K562 (cell line): ENCODE measurements around the gene ACSF3. TPM values are rescaled to one million over a fixed set of nuclear protein-coding genes. Genes with fewer than 3 reads are reported as not detected.

Source experiments
- ATAC-seq: fragments of 200-7000 bp; cut with Tn5 transposase; 3 replicates; pipeline ENCODE4 v1.9.1; 2020; ENCODE audit warnings: moderate library complexity
- BruUV-seq: library from RNA; stranded (reverse); fragments of 400-500 nt; replicated peaks from 2 replicates; lab custom pipeline; 2021; lab: Mats Ljungman, UMichigan
- CTCF ChIA-PET: fragments of 300-600 bp; formaldehyde crosslinking; extraction: SDS; loops from one replicate; lab custom pipeline; 2021; ENCODE audit warnings: low intra/inter-chr PET ratio; lab: Yijun Ruan, JAX
- POLR2A ChIA-PET: fragments of 300-600, 350-650 bp; sonication (Branson Sonifier 250); formaldehyde crosslinking; extraction: SDS; loops from one replicate; lab custom pipeline; 2021; ENCODE audit warnings: antibody characterized with exemption, inconsistent platforms; lab: Yijun Ruan, JAX
- DNase-seq, 4 experiments: peaks; one replicate each; pipeline versions ENCODE4 v3.0.0 to v3.0.0-alpha.2; 2011 to 2018; ENCODE audit warnings: low spot score in 3 of 4, mixed read lengths in 3 of 4; ENCODE audit errors: extremely low read depth in 1 of 4
- FAIRE-seq: peaks from 2 replicates; lab custom pipeline; 2011; peaks lifted over from hg19 to GRCh38; lab: Jason Lieb, UNC
- H2AFZ ChIP-seq: 2 replicates; pipeline ENCODE4 v1.6.0; 2011; ENCODE audit warnings: low read depth, low read length, control low read depth, inconsistent platforms
- H3K27ac ChIP-seq: fragments of 200-600 bp; 3 replicates; pipeline ENCODE4 v1.8.0; 2011; ENCODE audit warnings: low read depth, mild to moderate bottlenecking, control low read depth, inconsistent platforms, low read length, moderate library complexity, mixed read lengths; ENCODE audit errors: extremely low read depth
- H3K27me3 ChIP-seq, 2 experiments: fragments of 300-600 bp in 1 of 2; 2 replicates in 1 of 2; 3 replicates in 1 of 2; pipeline versions ENCODE4 v1.6.0 to v1.8.0; 2011; ENCODE audit warnings: inconsistent platforms in 2 of 2, low read length in 2 of 2, mild to moderate bottlenecking in 1 of 2, mixed read lengths in 1 of 2, moderate library complexity in 1 of 2; ENCODE audit not compliant: control insufficient read depth in 2 of 2, insufficient read depth in 2 of 2
- H3K36me3 ChIP-seq: fragments of 300-600 bp; 3 replicates; pipeline ENCODE4 v1.8.0; 2011; ENCODE audit warnings: mild to moderate bottlenecking, low read length, inconsistent platforms; ENCODE audit not compliant: control insufficient read depth, insufficient read depth
- H3K4me1 ChIP-seq, 2 experiments: fragments of 200-600 bp in 1 of 2; replicated peaks in 1 of 2; 2 replicates in 1 of 2; 3 replicates in 1 of 2; pipeline versions ENCODE4 v1.5.1 to v1.8.0; 2011; ENCODE audit warnings: inconsistent platforms in 2 of 2, low read length in 2 of 2, mild to moderate bottlenecking in 1 of 2, mixed read lengths in 1 of 2, moderate library complexity in 1 of 2; ENCODE audit not compliant: control insufficient read depth in 2 of 2, insufficient read depth in 2 of 2
- H3K4me2 ChIP-seq: 2 replicates; pipeline ENCODE4 v1.6.1; 2011; ENCODE audit warnings: low read length, control low read depth, inconsistent platforms, mixed read lengths; ENCODE audit not compliant: insufficient read depth
- H3K4me3 ChIP-seq: fragments of 200-600 bp; sonication (generic), shearing (Covaris generic); 2 replicates; pipeline ENCODE4 v1.5.1; 2016; ENCODE audit warnings: control low read depth, inconsistent platforms
- H3K79me2 ChIP-seq: fragments of 200-600 bp; 3 replicates; pipeline ENCODE4 v1.8.0; 2011; ENCODE audit warnings: low read length, inconsistent platforms; ENCODE audit not compliant: control insufficient read depth, insufficient read depth
- H3K9ac ChIP-seq, 2 experiments: 2 replicates each; pipeline versions ENCODE4 v1.6.0 to v1.6.1; 2011; ENCODE audit warnings: low read depth in 2 of 2, low read length in 2 of 2, control low read depth in 1 of 2, inconsistent platforms in 1 of 2, mild to moderate bottlenecking in 1 of 2, mixed read lengths in 1 of 2; ENCODE audit not compliant: insufficient read depth in 1 of 2
- H3K9me1 ChIP-seq: one replicate; pipeline ENCODE4 v1.6.0; 2011; ENCODE audit warnings: inconsistent platforms, mild to moderate bottlenecking, low read length, moderate library complexity; ENCODE audit not compliant: control insufficient read depth, insufficient read depth
- H3K9me3 ChIP-seq: replicated peaks from 2 replicates; pipeline ENCODE4 v1.5.1; 2011; ENCODE audit warnings: low read depth, low read length, inconsistent platforms; ENCODE audit not compliant: control insufficient read depth, insufficient read depth
- H4K20me1 ChIP-seq: replicated peaks from 2 replicates; pipeline ENCODE4 v1.6.1; 2011; ENCODE audit warnings: low read length, inconsistent platforms, mixed read lengths; ENCODE audit not compliant: control insufficient read depth, insufficient read depth
- BRF2 ChIP-seq: IDR thresholded peaks from 3 replicates; pipeline ENCODE4 v1.6.1; 2011; ENCODE audit warnings: borderline replicate concordance, mild to moderate bottlenecking; ENCODE audit not compliant: insufficient read length, insufficient read depth
- MAFF ChIP-seq: IDR thresholded peaks from 2 replicates; pipeline ENCODE4 v1.6.1; 2012; ENCODE audit warnings: low read length, improper control_type of control experiment
- MTA1 ChIP-seq: fragments of 450-650 bp; IDR thresholded peaks from 2 replicates; pipeline ENCODE4 v1.6.1; 2017; ENCODE audit warnings: borderline replicate concordance
- NBN ChIP-seq: fragments of 450-650 bp; IDR thresholded peaks from 2 replicates; pipeline ENCODE4 v1.6.1; 2016; ENCODE audit warnings: low read depth, mild to moderate bottlenecking
- SREBF2 ChIP-seq: sonication (generic); formaldehyde crosslinking; IDR thresholded peaks from 2 replicates; pipeline ENCODE4 v1.4.0; 2020; ENCODE audit warnings: mild to moderate bottlenecking, missing genetic modification reagents
- U2AF1 ChIP-seq: fragments of 200-400 bp; formaldehyde crosslinking; optimal IDR thresholded peaks from 2 replicates; pipeline ENCODE3; 2017; ENCODE audit warnings: mild to moderate bottlenecking, low read depth, low read length, moderate library complexity
- VEZF1 ChIP-seq: fragments of 200-800 bp; sonication (Bioruptor generic); IDR thresholded peaks from 2 replicates; pipeline ENCODE4 v1.6.1; 2017; ENCODE audit warnings: missing genetic modification characterization, missing compliant biosample characterization
- ZEB2 ChIP-seq: fragments of 450-650 bp; IDR thresholded peaks from 2 replicates; pipeline ENCODE4 v1.6.1; 2016
- ZNF23 ChIP-seq: fragments of 250-450 bp; sonication (Bioruptor Pico); IDR thresholded peaks from 2 replicates; pipeline ENCODE4 v1.4.0; 2020; ENCODE audit warnings: mild to moderate bottlenecking
- ZNF589 ChIP-seq: fragments of 200-800 bp; sonication (Bioruptor generic); IDR thresholded peaks from 2 replicates; pipeline ENCODE4 v1.6.1; 2016; ENCODE audit warnings: low read depth, missing genetic modification characterization, missing compliant biosample characterization
- ZSCAN29 ChIP-seq: fragments of 450-650 bp; IDR thresholded peaks from 2 replicates; pipeline ENCODE4 v1.6.1; 2017
- WGBS: fragments of 100-300 bp; shearing (Covaris generic); methylation state at CpG from one replicate; pipeline ENCODE4 v1.1.6; 2016; ENCODE audit warnings: low coverage, mixed read lengths; ENCODE audit not compliant: insufficient coverage; ENCODE audit errors: missing lambda C conversion rate; 5-methylcytosine and 5-hydroxymethylcytosine counted together
- in situ Hi-C: fragments of 300-500 bp; cut with MboI; formaldehyde crosslinking; loops from 4 replicates; pipeline ENCODE4 v1.15.0; 2018; ENCODE audit warnings: inconsistent platforms, mixed read lengths
- intact Hi-C: fragments of 100-400 bp; cut with micrococcal nuclease; formaldehyde crosslinking; loops from 2 replicates; pipeline ENCODE4 v1.14.2; 2022
- polyA plus RNA-seq, 8 experiments: library from polyadenylated mRNA; depleted of rRNA in 4 of 8; stranded (reverse) in 5 of 8; unstranded in 3 of 8; fragments of >200 nt; fragmentation: Nextera tagmentation in 2 of 8; fragmentation: Illumina TruSeq in 1 of 8; extraction: Ambion mirVana in 2 of 8; extraction: Trizol in 1 of 8; gene quantifications; 2 replicates each; pipeline versions ENCODE4 v1.2.1 to v1.2.3, GENCODE V29; 2011 to 2014; ENCODE audit warnings: inconsistent platforms in 1 of 8, missing spikeins in 1 of 8
- total RNA-seq, 7 experiments: library from RNA; depleted of rRNA in 6 of 7; stranded (reverse); fragments of >200 nt in 6 of 7; fragmentation: Illumina TruSeq in 2 of 7; extraction: Trizol in 2 of 7; gene quantifications; 2 replicates each; pipeline versions ENCODE4 v1.2.1 to v1.2.3, GENCODE V29; 2011 to 2021; ENCODE audit warnings: low replicate concordance in 1 of 7

ACSF3 gene
- total and polyA plus RNA-seq, 9 of the 15 experiments (the other 6 are each of a cell fraction or from before 2014, with no cell fraction given): 0.77 to 32.8 (median 14.7) TPM

GRCh38 chr16:89045181-89045815 is 48.4 kb upstream of the ACSF3 start:
- H4K20me1 ChIP-seq: peaks cover 33% of the 10 kb centered on the region
- H3K4me3 ChIP-seq: no peak overlapping the region
- no peaks in the 10 kb centered on the region for H3K9me1 ChIP-seq
- H3K27ac ChIP-seq: no peak overlapping the region
- ATAC-seq: no peak
- no peak overlapping the region for H3K4me2 ChIP-seq
- DNase-seq: no peak
- no peak for FAIRE-seq
- in situ Hi-C loops: loop anchor here (5.0 kb wide), 1 partner anchor 43 kb away; no protein-coding TSS in a partner anchor
- no TSS peak for BruUV-seq
- peaks cover 40 to 91% of the 10 kb centered on the region in 2 experiments for H3K27me3 ChIP-seq
- intact Hi-C loops: loop anchor here (5.0 kb wide), 1 partner anchor 43 kb away; no protein-coding TSS in a partner anchor
- no peak overlapping the region for H3K9ac ChIP-seq
- H3K79me2 ChIP-seq: no peaks in the 10 kb centered on the region
- no peaks in the 10 kb centered on the region for H3K9me3 ChIP-seq
- no peak for TF ChIP-seq ZNF23 (CRISPR knock-in tag)
- no peak for TF ChIP-seq BRF2
- no peak for TF ChIP-seq ZNF589 (CRISPR knock-in tag)
- TF ChIP-seq NBN: no peak
- no peak for TF ChIP-seq ZSCAN29
- no peak for TF ChIP-seq SREBF2
- no peak for TF ChIP-seq VEZF1 (CRISPR knock-in tag)
- TF ChIP-seq MTA1: no peak
- TF ChIP-seq ZEB2: no peak
- TF ChIP-seq U2AF1: no peak
- TF ChIP-seq MAFF: no peak
- ChIA-PET POLR2A (interaction anchor here (0.6 to 1.6 kb wide), 2 partner anchors 25 to 1696 kb away, joined by 3 to 10 read pairs; no protein-coding TSS in a partner anchor), CTCF (no interaction called here)
- no peaks in the 10 kb centered on the region for H3K36me3 ChIP-seq
- H3K4me1 ChIP-seq: peaks cover 0 to 66% of the 10 kb centered on the region in 2 experiments; a peak in 2 of 5 replicates
- no peak overlapping the region for H2AFZ ChIP-seq
- WGBS: under 1% methylated on average over 12 of the region's 12 CpGs
